ENCODE data around the gene ASCL2. TPM values are rescaled to one million over a fixed set of nuclear protein-coding genes. Genes with fewer than 3 reads are reported as not detected.
A peak's percentile ranks its signal among the peaks of the same experiment; 100 is the strongest.

ASCL2 gene
- total RNA-seq, 1 donor from 2014 or later, result not detected

- DNase-seq (ENCODE audit: low spot score in 2 of 2), result peak in 1 of 2 donors; percentile 61
- no peaks in the 10 kb centered on the region for H3K9me3 ChIP-seq
- peaks cover 10 to 11% of the 10 kb centered on the region in 2 donors for H3K4me1 ChIP-seq
- peak overlapping the region; percentile 55 to 59 for H3K4me3 ChIP-seq
- no peaks in the 10 kb centered on the region for H3K36me3 ChIP-seq
- peaks cover 15% of the 10 kb centered on the region for H3K27me3 ChIP-seq
- intact Hi-C loops (cut with DNase I), result no loop called here
- no peak for TF ChIP-seq CTCF (IDR thresholded peaks at IDR 0.05)
- no peak overlapping the region for H3K27ac ChIP-seq
These were observed 627 bp downstream of the ASCL2 start for GRCh38 chr11:2269601-2270321.

GRCh38 chr11:2268729-2269600, 1.4 kb downstream of the ASCL2 start:
- H3K4me3 ChIP-seq, result peak overlapping the region; percentile 55 to 59
- no peak overlapping the region for H3K27ac ChIP-seq
- DNase-seq (ENCODE audit: low spot score in 2 of 2), result peak in 1 of 2 donors; percentile 66
- no peak for TF ChIP-seq CTCF (IDR thresholded peaks at IDR 0.05)
- no peaks in the 10 kb centered on the region for H3K36me3 ChIP-seq
- intact Hi-C loops (cut with DNase I), result no loop called here
- peaks cover 15% of the 10 kb centered on the region for H3K27me3 ChIP-seq
- peaks cover 10 to 11% of the 10 kb centered on the region in 2 donors for H3K4me1 ChIP-seq
- no peaks in the 10 kb centered on the region for H3K9me3 ChIP-seq

GRCh38 chr11:2267851-2268728, 2.3 kb downstream of the ASCL2 start:
- intact Hi-C loops (cut with DNase I), result no loop called here
- Histone ChIP-seq H3K9me3 (no peaks in the 10 kb centered on the region), H3K27ac (no peak overlapping the region), H3K4me1 (peaks cover 10 to 11% of the 10 kb centered on the region in 2 donors), H3K27me3 (peaks cover 15% of the 10 kb centered on the region), H3K4me3 (no peak overlapping the region), H3K36me3 (no peaks in the 10 kb centered on the region)
- DNase-seq (ENCODE audit: low spot score in 2 of 2), result peak in 1 of 2 donors; percentile 59
- TF ChIP-seq CTCF (IDR thresholded peaks at IDR 0.05), result no peak

- DNase-seq (ENCODE audit: low spot score in 2 of 2), result peak in 1 of 2 donors; percentile 59
- H3K27me3 ChIP-seq, result peaks cover 15% of the 10 kb centered on the region
- H3K36me3 ChIP-seq, result no peaks in the 10 kb centered on the region
These were observed 3.0 kb downstream of the ASCL2 start for GRCh38 chr11:2267306-2267850.

More at GRCh38 chr11:2267306-2267850, 3.0 kb downstream of the ASCL2 start:
- Histone ChIP-seq H3K4me3 (no peak overlapping the region), H3K27ac (no peak overlapping the region), H3K4me1 (peaks cover 10 to 11% of the 10 kb centered on the region in 2 donors), H3K9me3 (no peaks in the 10 kb centered on the region)
- intact Hi-C loops (cut with DNase I), result no loop called here
- TF ChIP-seq CTCF (IDR thresholded peaks at IDR 0.05), result no peak

Measured in ascending aorta (tissue), 2 donors.